Neuronal stem cell (in vitro differentiated cells): ENCODE results near the gene TOGARAM2.

Source experiments
- DNase-seq: peaks from one replicate; pipeline ENCODE4 v3.0.0-alpha.2; 2013; ENCODE audit warnings: low spot score
- H2AFZ ChIP-seq: one replicate; pipeline ENCODE4 v1.6.1; 2013; ENCODE audit warnings: mild to moderate bottlenecking, low read length, inconsistent platforms
- H2AK5ac ChIP-seq: 2 replicates; pipeline ENCODE4 v1.6.1; 2013; ENCODE audit warnings: low read depth, mild to moderate bottlenecking, inconsistent platforms, low read length, moderate library complexity, mixed read lengths
- H2BK120ac ChIP-seq: 2 replicates; pipeline ENCODE4 v1.6.1; 2013; ENCODE audit warnings: low read depth, mild to moderate bottlenecking, inconsistent platforms, low read length, moderate library complexity, mixed read lengths
- H2BK12ac ChIP-seq: one replicate; pipeline ENCODE4 v1.6.1; 2013; ENCODE audit warnings: low read length, inconsistent platforms
- H2BK15ac ChIP-seq: 2 replicates; pipeline ENCODE4 v1.6.1; 2013; ENCODE audit warnings: mild to moderate bottlenecking, low read length, inconsistent platforms, mixed read lengths
- H2BK5ac ChIP-seq: one replicate; pipeline ENCODE4 v1.6.1; 2013; ENCODE audit warnings: inconsistent platforms, mild to moderate bottlenecking, low read length, moderate library complexity
- H3K14ac ChIP-seq: one replicate; pipeline ENCODE4 v1.6.1; 2013; ENCODE audit warnings: low read length, inconsistent platforms
- H3K18ac ChIP-seq: 2 replicates; pipeline ENCODE4 v1.6.1; 2013; ENCODE audit warnings: low read length, inconsistent platforms
- H3K23ac ChIP-seq: 2 replicates; pipeline ENCODE4 v1.6.1; 2013; ENCODE audit warnings: low read depth, mild to moderate bottlenecking, mixed read lengths, low read length, inconsistent platforms; ENCODE audit not compliant: poor library complexity
- H3K27ac ChIP-seq: replicated peaks from 3 replicates; pipeline ENCODE4 v1.5.1; 2013; ENCODE audit warnings: low read length, inconsistent platforms
- H3K27me3 ChIP-seq, 3 experiments: 2 replicates each; pipeline ENCODE4 v1.6.1; 2013; ENCODE audit warnings: low read length in 3 of 3, mild to moderate bottlenecking in 2 of 3, inconsistent platforms in 1 of 3, low read depth in 1 of 3, mixed read lengths in 1 of 3, moderate library complexity in 1 of 3; ENCODE audit not compliant: control insufficient read depth in 3 of 3, insufficient read depth in 3 of 3
- H3K36me3 ChIP-seq, 2 donors: replicated peaks in 1 of 2; 2 replicates each; pipeline ENCODE4 v1.6.1; 2013; ENCODE audit warnings: low read length in 2 of 2; ENCODE audit not compliant: control insufficient read depth in 2 of 2, insufficient read depth in 2 of 2
- H3K4ac ChIP-seq: 2 replicates; pipeline ENCODE4 v1.6.1; 2013; ENCODE audit warnings: inconsistent platforms, mild to moderate bottlenecking, low read length, moderate library complexity
- H3K4me1 ChIP-seq, 2 donors: 1 replicate in 1 of 2; 2 replicates in 1 of 2; pipeline ENCODE4 v1.6.1; 2013; ENCODE audit warnings: low read length in 2 of 2, low read depth in 1 of 2; ENCODE audit not compliant: control insufficient read depth in 2 of 2, insufficient read depth in 1 of 2
- H3K4me2 ChIP-seq: one replicate; pipeline ENCODE4 v1.6.1; 2013; ENCODE audit warnings: mild to moderate bottlenecking, low read length, inconsistent platforms; ENCODE audit not compliant: insufficient read depth, poor library complexity, severe bottlenecking
- H3K4me3 ChIP-seq, 2 donors: 2 replicates each; pipeline ENCODE4 v1.5.1; 2013; ENCODE audit warnings: low read length in 2 of 2, mild to moderate bottlenecking in 2 of 2, inconsistent platforms in 1 of 2, moderate library complexity in 1 of 2
- H3K79me1 ChIP-seq: one replicate; pipeline ENCODE4 v1.6.1; 2013; ENCODE audit warnings: low read depth, mild to moderate bottlenecking, inconsistent platforms, low read length, moderate library complexity
- H3K9ac ChIP-seq: one replicate; pipeline ENCODE4 v1.6.1; 2013; ENCODE audit warnings: mild to moderate bottlenecking, low read depth, low read length, inconsistent platforms; ENCODE audit not compliant: poor library complexity
- H3K9me3 ChIP-seq, 2 donors: replicated peaks in 1 of 2; 2 replicates each; pipeline versions ENCODE3 to v1.6.1; 2013; ENCODE audit warnings: low read length in 2 of 2, mild to moderate bottlenecking in 2 of 2, inconsistent platforms in 1 of 2, low read depth in 1 of 2, mixed read lengths in 1 of 2, moderate library complexity in 1 of 2; ENCODE audit not compliant: control insufficient read depth in 2 of 2, insufficient read depth in 1 of 2
- H4K8ac ChIP-seq: one replicate; pipeline ENCODE4 v1.6.1; 2013; ENCODE audit warnings: low read depth, mild to moderate bottlenecking, inconsistent platforms, low read length, moderate library complexity
- H4K91ac ChIP-seq: one replicate; pipeline ENCODE4 v1.6.1; 2013; ENCODE audit warnings: low read length, low read depth, mild to moderate bottlenecking, inconsistent platforms; ENCODE audit not compliant: poor library complexity
- WGBS, 2 donors: extraction: QIAGEN DNeasy Blood & Tissue Kit; methylation state at CpG; one replicate each; pipeline ENCODE4 v1.1.7; 2013; ENCODE audit warnings: missing lambda C conversion rate in 2 of 2, mixed read lengths in 1 of 2; ENCODE audit not compliant: insufficient read length in 2 of 2, insufficient replicate concordance in 1 of 2; ENCODE audit errors: extremely low coverage in 2 of 2; 5-methylcytosine and 5-hydroxymethylcytosine counted together

TOGARAM2 gene

GRCh38 chr2:28981620-28982376 is 700 bp downstream of the TOGARAM2 start:
- Histone ChIP-seq H3K4me3 (no peak overlapping the region), H3K27me3 (peaks cover 0 to 14% (median 0%) of the 10 kb centered on the region in 3 experiments), H3K4me1 (peaks cover 12 to 19% of the 10 kb centered on the region in 2 donors), H3K9me3 (no peaks in the 10 kb centered on the region), H4K8ac (no peak overlapping the region), H2AFZ (peak overlapping the region; percentile 38), H2BK5ac (peak overlapping the region; percentile 4), H2BK15ac (no peak overlapping the region), H2AK5ac (peak overlapping the region; percentile 27), H3K9ac (peak overlapping the region; percentile 44), H4K91ac (no peak overlapping the region), H3K18ac (peak overlapping the region; percentile 68), H2BK12ac (peak overlapping the region; percentile 18), H2BK120ac (no peak overlapping the region), H3K79me1 (no peaks in the 10 kb centered on the region), H3K36me3 (no peaks in the 10 kb centered on the region), H3K4ac (no peak overlapping the region), H3K4me2 (no peak overlapping the region), H3K27ac (no peak overlapping the region), H3K23ac (no peak overlapping the region), H3K14ac (no peak overlapping the region)
- WGBS, 2 donors = no CpG with 5 or more reads among the region's 11 CpGs
- DNase-seq = no peak

GRCh38 chr2:28982381-28982950 is 1.4 kb downstream of the TOGARAM2 start:
- Histone ChIP-seq H4K91ac (no peak overlapping the region), H3K4me3 (no peak overlapping the region), H3K27me3 (peaks cover 0 to 14% (median 0%) of the 10 kb centered on the region in 3 experiments), H2AK5ac (peak overlapping the region; percentile 27), H2BK120ac (no peak overlapping the region), H3K9ac (peak overlapping the region; percentile 44), H3K27ac (no peak overlapping the region), H3K36me3 (no peaks in the 10 kb centered on the region), H3K9me3 (no peaks in the 10 kb centered on the region), H3K14ac (no peak overlapping the region), H3K79me1 (no peaks in the 10 kb centered on the region), H3K4me2 (no peak overlapping the region), H3K4me1 (peaks cover 12 to 19% of the 10 kb centered on the region in 2 donors), H2BK5ac (no peak overlapping the region), H2AFZ (no peak overlapping the region), H3K18ac (peak overlapping the region; percentile 22), H3K23ac (no peak overlapping the region), H4K8ac (no peak overlapping the region), H2BK15ac (no peak overlapping the region), H3K4ac (no peak overlapping the region), H2BK12ac (peak overlapping the region; percentile 18)
- DNase-seq = no peak
- WGBS, 2 donors = no CpG with 5 or more reads among the region's 8 CpGs

GRCh38 chr2:28986429-28986828 is 5.3 kb downstream of the TOGARAM2 start:
- no CpG with 5 or more reads among the region's 4 CpGs for WGBS, 2 donors

GRCh38 chr2:28989973-28990372 is 8.9 kb downstream of the TOGARAM2 start:
- Histone ChIP-seq H4K91ac (no peak overlapping the region), H3K4me3 (no peak overlapping the region), H3K9ac (no peak overlapping the region), H3K27ac (no peak overlapping the region), H3K18ac (no peak overlapping the region), H2AK5ac (peak overlapping the region; percentile 56), H3K23ac (no peak overlapping the region), H4K8ac (no peak overlapping the region), H3K79me1 (no peaks in the 10 kb centered on the region), H3K4ac (no peak overlapping the region), H2AFZ (peak overlapping the region; percentile 28), H3K14ac (no peak overlapping the region), H3K9me3 (no peaks in the 10 kb centered on the region), H3K36me3 (no peaks in the 10 kb centered on the region), H3K4me2 (no peak overlapping the region), H3K4me1 (peaks cover 0 to 6% of the 10 kb centered on the region in 2 donors), H2BK15ac (no peak overlapping the region), H3K27me3 (peaks cover 0 to 28% (median 0%) of the 10 kb centered on the region in 3 experiments), H2BK12ac (no peak overlapping the region), H2BK120ac (no peak overlapping the region), H2BK5ac (no peak overlapping the region)
- WGBS, 2 donors = no CpG with 5 or more reads among the region's 5 CpGs
- no peak for DNase-seq

More at GRCh38 chr2:28986429-28986828, 5.3 kb downstream of the TOGARAM2 start:
- Histone ChIP-seq H3K14ac (no peak overlapping the region), H3K4ac (no peak overlapping the region), H3K9ac (no peak overlapping the region), H3K79me1 (no peaks in the 10 kb centered on the region), H4K91ac (no peak overlapping the region), H3K27ac (no peak overlapping the region), H3K27me3 (peaks cover 0 to 20% (median 0%) of the 10 kb centered on the region in 3 experiments), H3K23ac (no peak overlapping the region), H3K36me3 (no peaks in the 10 kb centered on the region), H2BK15ac (no peak overlapping the region), H3K18ac (no peak overlapping the region), H4K8ac (no peak overlapping the region), H3K9me3 (no peaks in the 10 kb centered on the region), H2BK12ac (no peak overlapping the region), H3K4me2 (no peak overlapping the region), H2AFZ (no peak overlapping the region), H3K4me1 (peaks cover 4 to 5% of the 10 kb centered on the region in 2 donors), H3K4me3 (no peak overlapping the region), H2AK5ac (no peak overlapping the region), H2BK120ac (no peak overlapping the region), H2BK5ac (no peak overlapping the region)
- DNase-seq = no peak
